Bronchial epithelial cell (primary cell): ENCODE measurements around the gene ZNF423. TPM values are rescaled to one million over a fixed set of nuclear protein-coding genes. Genes with fewer than 3 reads are reported as not detected.

ENCODE experiments used
- DNase-seq: peaks from one replicate; pipeline ENCODE4 v3.0.0-alpha.2; 2010; ENCODE audit warnings: low read depth
- FAIRE-seq: peaks from 2 replicates; lab custom pipeline; 2011; peaks lifted over from hg19 to GRCh38; lab: Jason Lieb, UNC
- H3K27me3 ChIP-seq: 2 replicates; pipeline ENCODE4 v1.5.1; 2011; ENCODE audit warnings: low read length; ENCODE audit not compliant: control insufficient read depth, insufficient read depth
- H3K36me3 ChIP-seq: 2 replicates; pipeline ENCODE4 v1.5.1; 2011; ENCODE audit warnings: low read length; ENCODE audit not compliant: control insufficient read depth, insufficient read depth
- H3K4me3 ChIP-seq: 2 replicates; pipeline ENCODE4 v1.5.1; 2011; ENCODE audit warnings: mild to moderate bottlenecking, low read depth, low read length, control low read depth
- total RNA-seq: library from RNA; depleted of rRNA; stranded (reverse); fragments of >200 nt; gene quantifications from 2 replicates; pipeline ENCODE4 v1.2.1, GENCODE V29; 2014
- TF ChIP-seq, protein P1 (sequence below): IDR thresholded peaks from 2 replicates; pipeline ENCODE4 v1.5.1; 2011; ENCODE audit warnings: mild to moderate bottlenecking, moderate library complexity, low read length, control low read depth, inconsistent platforms; ENCODE audit not compliant: insufficient read depth, severe bottlenecking

The ZNF423 gene
- total RNA-seq, 1 donor from 2014 or later: under 0.01 TPM

DNA sequence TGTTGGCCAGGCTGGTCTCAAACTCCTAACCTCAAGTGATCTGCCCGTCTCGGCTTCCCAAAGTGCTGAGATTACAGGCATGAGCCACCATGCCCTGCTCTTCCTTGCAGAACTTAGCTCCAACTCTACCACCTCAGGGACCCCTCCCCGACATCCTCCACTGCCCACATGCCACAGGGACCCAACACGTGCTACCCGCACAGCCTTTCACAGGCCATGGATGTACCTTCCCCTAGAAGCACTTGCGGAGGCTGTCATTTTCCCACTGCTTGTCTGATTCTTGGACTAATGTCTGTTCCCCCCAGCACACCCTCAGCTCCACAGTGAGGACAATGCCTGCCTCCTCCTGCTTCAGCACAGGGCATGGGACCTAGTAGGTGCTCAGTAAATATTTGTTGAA, 147.4 kb downstream of the ZNF423 start:
- Histone ChIP-seq H3K36me3 (no peaks in the 10 kb centered on the region), H3K4me3 (no peak overlapping the region), H3K27me3 (no peaks in the 10 kb centered on the region)
- DNase-seq (no peak), FAIRE-seq (no peak)
- TF ChIP-seq, protein P1, sequence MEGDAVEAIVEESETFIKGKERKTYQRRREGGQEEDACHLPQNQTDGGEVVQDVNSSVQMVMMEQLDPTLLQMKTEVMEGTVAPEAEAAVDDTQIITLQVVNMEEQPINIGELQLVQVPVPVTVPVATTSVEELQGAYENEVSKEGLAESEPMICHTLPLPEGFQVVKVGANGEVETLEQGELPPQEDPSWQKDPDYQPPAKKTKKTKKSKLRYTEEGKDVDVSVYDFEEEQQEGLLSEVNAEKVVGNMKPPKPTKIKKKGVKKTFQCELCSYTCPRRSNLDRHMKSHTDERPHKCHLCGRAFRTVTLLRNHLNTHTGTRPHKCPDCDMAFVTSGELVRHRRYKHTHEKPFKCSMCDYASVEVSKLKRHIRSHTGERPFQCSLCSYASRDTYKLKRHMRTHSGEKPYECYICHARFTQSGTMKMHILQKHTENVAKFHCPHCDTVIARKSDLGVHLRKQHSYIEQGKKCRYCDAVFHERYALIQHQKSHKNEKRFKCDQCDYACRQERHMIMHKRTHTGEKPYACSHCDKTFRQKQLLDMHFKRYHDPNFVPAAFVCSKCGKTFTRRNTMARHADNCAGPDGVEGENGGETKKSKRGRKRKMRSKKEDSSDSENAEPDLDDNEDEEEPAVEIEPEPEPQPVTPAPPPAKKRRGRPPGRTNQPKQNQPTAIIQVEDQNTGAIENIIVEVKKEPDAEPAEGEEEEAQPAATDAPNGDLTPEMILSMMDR: no peak

DNA sequence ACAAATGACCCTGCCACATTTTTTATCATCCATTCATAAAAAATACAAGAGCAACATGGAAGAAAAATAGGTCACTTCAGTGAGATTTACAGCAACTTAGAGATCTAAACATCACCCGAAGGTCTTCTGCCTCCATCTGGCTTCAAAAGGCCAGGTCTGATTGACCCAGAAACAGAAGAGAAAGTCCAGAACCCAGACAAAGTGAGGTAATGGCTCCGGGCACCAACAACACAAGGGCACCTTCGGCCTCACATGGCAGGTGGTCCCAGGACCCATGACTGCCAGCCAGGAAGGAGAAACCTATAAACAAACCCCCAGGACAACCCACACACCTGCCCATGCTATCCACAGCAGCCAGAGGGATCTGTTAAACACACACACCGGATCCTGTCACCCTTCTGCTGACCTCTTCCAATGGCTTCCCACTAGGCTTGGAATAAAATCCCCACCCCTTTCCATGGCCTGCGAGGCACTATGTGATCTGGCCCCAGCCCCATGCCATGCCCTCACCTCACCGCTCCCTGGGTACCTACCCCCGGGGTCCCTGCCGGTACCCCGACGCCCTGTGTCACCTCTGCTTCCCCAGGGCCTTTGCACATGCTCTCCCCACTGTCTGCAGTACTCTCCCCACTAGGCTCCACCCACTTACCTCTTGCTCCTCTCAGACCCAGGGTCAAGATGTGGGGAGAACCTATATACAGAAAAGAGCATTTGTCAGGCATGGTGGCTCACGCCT, 149.1 kb downstream of the ZNF423 start:
- H3K36me3 ChIP-seq: no peaks in the 10 kb centered on the region
- H3K4me3 ChIP-seq: no peak overlapping the region
- DNase-seq (no peak), FAIRE-seq (no peak)
- TF ChIP-seq, protein P1: no peak
- peaks cover 2% of the 10 kb centered on the region for H3K27me3 ChIP-seq

DNA sequence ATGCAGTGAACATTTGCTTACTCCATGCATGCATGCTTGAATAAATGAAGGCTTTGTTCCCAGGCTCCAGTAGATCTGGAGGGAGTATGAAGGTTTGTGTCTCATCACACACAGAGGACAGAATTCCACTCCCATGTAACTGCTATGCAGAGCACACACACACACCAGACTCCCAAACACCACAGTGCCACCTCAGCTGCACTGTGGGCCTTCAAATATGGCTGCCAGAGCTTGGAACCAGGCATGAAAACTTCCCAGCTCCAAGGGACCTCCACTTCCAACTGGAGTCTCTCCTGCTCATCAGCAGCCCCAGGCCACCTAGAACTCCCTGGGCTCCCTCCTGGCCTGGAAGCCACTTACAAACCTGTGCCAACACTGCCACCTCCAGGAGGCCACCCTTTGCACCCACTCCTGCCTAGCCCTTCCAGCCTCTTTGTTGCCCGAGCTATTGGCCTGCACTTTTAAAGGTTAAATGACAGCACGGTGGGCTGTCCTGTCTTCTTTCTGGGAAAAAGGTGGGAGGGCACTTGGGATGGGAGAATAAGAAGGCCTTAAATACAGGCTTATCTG, 151.2 kb downstream of the ZNF423 start:
- no peak for FAIRE-seq
- no peak for DNase-seq
- Histone ChIP-seq H3K27me3 (peaks cover 4% of the 10 kb centered on the region), H3K4me3 (no peak overlapping the region), H3K36me3 (no peaks in the 10 kb centered on the region)
- TF ChIP-seq, protein P1: no peak

DNA sequence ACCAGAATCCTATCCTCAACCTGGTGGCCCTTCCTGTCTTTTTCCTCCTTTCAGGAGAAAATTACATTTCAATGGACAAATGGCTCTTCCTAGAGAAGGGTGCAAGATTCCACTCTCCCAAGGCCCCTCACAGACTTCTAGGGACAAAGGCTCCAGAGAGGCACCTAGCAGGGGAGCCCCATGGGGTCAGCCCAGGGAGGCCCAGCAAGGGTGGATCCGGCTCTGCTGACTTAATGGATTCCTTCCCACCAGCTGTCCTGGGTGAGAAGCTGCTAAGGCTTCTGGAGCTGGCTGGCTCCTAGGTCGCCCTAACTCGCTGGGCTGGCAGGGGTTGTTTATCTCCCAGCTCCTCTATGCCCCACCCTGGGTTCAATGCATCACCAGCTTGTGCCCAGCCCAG, 152.4 kb downstream of the ZNF423 start:
- FAIRE-seq: no peak
- DNase-seq: no peak
- H3K4me3 ChIP-seq: no peak overlapping the region
- no peaks in the 10 kb centered on the region for H3K36me3 ChIP-seq
- peaks cover 4% of the 10 kb centered on the region for H3K27me3 ChIP-seq
- TF ChIP-seq, protein P1: no peak

DNA sequence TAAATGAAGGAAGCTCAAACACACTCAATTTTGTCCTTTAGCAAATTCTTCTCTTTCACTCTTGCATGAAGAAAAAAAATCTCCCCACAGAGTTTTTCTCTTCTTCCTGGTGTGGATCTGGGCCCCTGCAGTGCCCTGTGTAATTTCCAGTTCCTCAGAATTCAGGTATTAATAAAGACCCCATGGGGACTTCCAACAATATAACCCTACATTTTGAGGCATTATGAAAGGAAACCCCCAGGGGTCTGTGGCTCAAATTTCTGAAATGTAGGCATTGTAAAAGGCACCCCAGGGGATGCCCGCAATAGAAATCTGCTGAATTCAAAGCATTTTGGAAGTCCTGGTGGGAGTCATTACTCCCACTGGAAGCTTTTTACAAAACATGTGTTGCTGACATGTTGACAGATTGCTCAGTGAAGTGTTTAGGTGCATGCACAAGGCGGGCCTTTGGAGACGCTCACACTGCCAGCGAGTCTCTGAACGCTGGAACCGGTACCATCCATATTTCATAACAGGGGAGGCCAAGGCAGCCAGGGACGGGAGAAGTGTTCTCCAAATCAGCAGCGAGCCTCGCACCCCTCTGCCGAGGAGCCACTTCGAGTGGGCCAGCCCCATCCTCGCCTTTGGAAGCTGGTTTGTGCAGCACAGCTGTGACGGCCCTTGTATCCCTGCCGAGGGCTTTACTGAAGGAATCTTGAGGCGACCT, 154.0 kb downstream of the ZNF423 start:
- H3K27me3 ChIP-seq: peaks cover 4% of the 10 kb centered on the region
- H3K4me3 ChIP-seq: no peak overlapping the region
- TF ChIP-seq, protein P1: no peak
- H3K36me3 ChIP-seq: no peaks in the 10 kb centered on the region
- DNase-seq: no peak
- no peak for FAIRE-seq
